Choroid plexus epithelial cell (primary cell): ENCODE data around the gene DDOST.
"Not testable (repeated sequence)": the region's sequence is repeated elsewhere in the genome, so short reads cannot be mapped to it uniquely, and the experiment has no call there.

ENCODE experiments used
- DNase-seq: peaks from one replicate; pipeline ENCODE4 v3.0.0-alpha.2; 2010; ENCODE audit warnings: low read depth
- H3K4me3 ChIP-seq: 2 replicates; pipeline ENCODE4 v1.5.1; 2011; ENCODE audit warnings: low read depth, mild to moderate bottlenecking, control low read depth, low read length, moderate library complexity
- CTCF ChIP-seq: conservative IDR thresholded peaks from 2 replicates; pipeline ENCODE4 v1.5.1; 2011; ENCODE audit warnings: low read depth, mild to moderate bottlenecking, control low read depth, inconsistent platforms, low read length, moderate library complexity

Gene DDOST

GRCh38 chr1:20684050-20684620 lies 23.0 kb upstream of the DDOST start:
- no peak for DNase-seq
- no peak overlapping the region for H3K4me3 ChIP-seq
- TF ChIP-seq CTCF: no peak

- no peak for DNase-seq
These were observed 22.4 kb upstream of the DDOST start for GRCh38 chr1:20683614-20684013.

GRCh38 chr1:20682571-20683236 lies 21.5 kb upstream of the DDOST start:
- TF ChIP-seq CTCF: no peak
- H3K4me3 ChIP-seq: no peak overlapping the region
- no peak for DNase-seq

More at GRCh38 chr1:20683614-20684013, 22.4 kb upstream of the DDOST start:
- TF ChIP-seq CTCF: no peak
- H3K4me3 ChIP-seq: no peak overlapping the region

- TF ChIP-seq CTCF: no peak
- H3K4me3 ChIP-seq: no peak overlapping the region
- DNase-seq: no peak
These were observed 20.8 kb upstream of the DDOST start for GRCh38 chr1:20681999-20682398.

GRCh38 chr1:20680269-20680668 lies 19.1 kb upstream of the DDOST start:
- no peak for TF ChIP-seq CTCF
- H3K4me3 ChIP-seq: no peak overlapping the region
- DNase-seq: no peak

- H3K4me3 ChIP-seq: no peak overlapping the region
These were observed 17.4 kb upstream of the DDOST start for GRCh38 chr1:20678599-20678998.

GRCh38 chr1:20673626-20674025 lies 12.5 kb upstream of the DDOST start:
- DNase-seq, H3K4me3 ChIP-seq: not testable (repeated sequence)

More at GRCh38 chr1:20678599-20678998, 17.4 kb upstream of the DDOST start:
- TF ChIP-seq CTCF: no peak
- no peak for DNase-seq
